HG03097 (cell line): ENCODE results near the gene NOTCH2NLA.
"Not testable (repeated sequence)": the region's sequence is repeated elsewhere in the genome, so short reads cannot be mapped to it uniquely, and the experiment has no call there.

Experiments
- ATAC-seq: cut with Tn5 transposase; IDR thresholded peaks from one replicate; pipeline ENCODE4 v1.9.1; 2021; ENCODE audit not compliant: unreplicated experiment, low FRiP score

The NOTCH2NLA gene

GRCh38 chr1:146174531-146174930 lies 54.3 kb downstream of the NOTCH2NLA start:
- ATAC-seq = not testable (repeated sequence)

- not testable (repeated sequence) for ATAC-seq
These were observed 61.1 kb downstream of the NOTCH2NLA start for GRCh38 chr1:146167740-146168139.

- not testable (repeated sequence) for ATAC-seq
These were observed 61.5 kb downstream of the NOTCH2NLA start for GRCh38 chr1:146167273-146167672.

GRCh38 chr1:146144465-146144864 lies 84.4 kb downstream of the NOTCH2NLA start, which contains the start of gene NBPF10:
NBPF10 (minus strand) TSS chr1:146144804; CDS start chr1:146144769, 35 bp downstream.
- ATAC-seq = not testable (repeated sequence)
